H1 (cell line): ENCODE results near the gene ITLN1. TPM values are rescaled to one million over a fixed set of nuclear protein-coding genes. Genes with fewer than 3 reads are reported as not detected.

Experiments
- CTCF ChIA-PET: fragments of 300-600 bp; sonication (Branson Sonifier 250); formaldehyde crosslinking; loops from one replicate; lab custom pipeline; 2021; ENCODE audit not compliant: partially characterized antibody; lab: Charles Lee
- POLR2A ChIA-PET: fragments of 300-600 bp; sonication (Branson Sonifier 250); formaldehyde crosslinking; loops from one replicate; lab custom pipeline; 2021; ENCODE audit warnings: inconsistent platforms; ENCODE audit not compliant: partially characterized antibody; lab: Charles Lee
- DNase-seq, 2 experiments: peaks; one replicate each; pipeline versions ENCODE4 v3.0.0 to v3.0.0-alpha.2; 2010 to 2022; ENCODE audit warnings: low spot score in 2 of 2, low read depth in 1 of 2, mixed read lengths in 1 of 2
- FAIRE-seq: peaks from 2 replicates; lab custom pipeline; 2011; peaks lifted over from hg19 to GRCh38; lab: Jason Lieb, UNC
- H2AFZ ChIP-seq: 2 replicates; pipeline ENCODE4 v1.8.1; 2012; ENCODE audit warnings: low read length, inconsistent platforms
- H2AK5ac ChIP-seq: 2 replicates; pipeline ENCODE4 v1.6.1; 2013; ENCODE audit warnings: low read depth, low read length
- H2BK120ac ChIP-seq: replicated peaks from 2 replicates; pipeline ENCODE3; 2013; ENCODE audit warnings: low read depth, low read length, inconsistent platforms
- H2BK12ac ChIP-seq: 2 replicates; pipeline ENCODE4 v1.6.1; 2013; ENCODE audit warnings: low read depth, low read length
- H2BK15ac ChIP-seq: 2 replicates; pipeline ENCODE4 v1.6.1; 2013; ENCODE audit warnings: low read length
- H2BK20ac ChIP-seq: 2 replicates; pipeline ENCODE4 v1.6.1; 2013; ENCODE audit warnings: low read length
- H2BK5ac ChIP-seq: 2 replicates; pipeline ENCODE4 v1.6.1; 2013; ENCODE audit warnings: low read depth, low read length
- H3K14ac ChIP-seq: 2 replicates; pipeline ENCODE4 v1.6.1; 2013; ENCODE audit warnings: inconsistent platforms; ENCODE audit not compliant: insufficient read length
- H3K18ac ChIP-seq: 2 replicates; pipeline ENCODE4 v1.6.1; 2013; ENCODE audit warnings: low read length; ENCODE audit errors: extremely low read depth
- H3K23ac ChIP-seq: 2 replicates; pipeline ENCODE4 v1.6.1; 2013; ENCODE audit warnings: inconsistent platforms; ENCODE audit not compliant: insufficient read length
- H3K23me2 ChIP-seq: 2 replicates; pipeline ENCODE4 v1.6.1; 2013; ENCODE audit warnings: low read depth, low read length
- H3K27ac ChIP-seq: 2 replicates; pipeline ENCODE4 v1.6.1; 2011; ENCODE audit warnings: low read depth, low read length, inconsistent platforms
- H3K27me3 ChIP-seq, 4 experiments: replicated peaks in 1 of 4; 1 replicate in 1 of 4; 2 replicates in 3 of 4; pipeline versions ENCODE4 v1.6.1 to v1.8.1; 2011 to 2013; ENCODE audit warnings: low read length in 3 of 4, mild to moderate bottlenecking in 3 of 4, inconsistent platforms in 2 of 4, mixed read lengths in 2 of 4, moderate library complexity in 1 of 4; ENCODE audit not compliant: control insufficient read depth in 3 of 4, insufficient read depth in 3 of 4; ENCODE audit errors: extremely low read depth in 1 of 4
- H3K36me3 ChIP-seq, 4 experiments: 2 replicates each; pipeline versions ENCODE4 v1.6.1 to v1.8.1; 2011 to 2013; ENCODE audit warnings: mild to moderate bottlenecking in 4 of 4, low read length in 3 of 4, moderate library complexity in 2 of 4, control low read depth in 1 of 4, inconsistent platforms in 1 of 4; ENCODE audit not compliant: insufficient read depth in 4 of 4, control insufficient read depth in 2 of 4
- H3K4ac ChIP-seq: replicated peaks from 2 replicates; pipeline ENCODE3; 2013; ENCODE audit warnings: low read length, low read depth, mixed read lengths, inconsistent platforms; ENCODE audit not compliant: insufficient read length
- H3K4me1 ChIP-seq, 4 experiments: replicated peaks in 1 of 4; 1 replicate in 1 of 4; 2 replicates in 3 of 4; pipeline versions ENCODE4 v1.6.1 to v1.8.1; 2011 to 2013; ENCODE audit warnings: low read length in 3 of 4, inconsistent platforms in 2 of 4, mixed read lengths in 1 of 4; ENCODE audit not compliant: insufficient read depth in 4 of 4, control insufficient read depth in 3 of 4
- H3K4me2 ChIP-seq, 2 experiments: 2 replicates each; pipeline versions ENCODE4 v1.6.1 to v1.8.1; 2011 to 2013; ENCODE audit warnings: low read depth in 2 of 2, low read length in 2 of 2, control low read depth in 1 of 2, inconsistent platforms in 1 of 2, mild to moderate bottlenecking in 1 of 2; ENCODE audit not compliant: insufficient read depth in 1 of 2
- H3K4me3 ChIP-seq, 4 experiments: fragments of 200-600, 300-600 bp in 1 of 4; sonication (generic), shearing (Covaris generic), sonication (Bioruptor Twin) in 1 of 4; 2 replicates each; pipeline versions ENCODE4 v1.5.1 to v1.8.1; 2011 to 2016; ENCODE audit warnings: low read length in 4 of 4, low read depth in 3 of 4, control low read depth in 2 of 4, inconsistent platforms in 2 of 4, mild to moderate bottlenecking in 2 of 4, mixed read lengths in 1 of 4, moderate library complexity in 1 of 4; ENCODE audit not compliant: insufficient read depth in 2 of 4; ENCODE audit errors: extremely low read depth in 1 of 4
- H3K56ac ChIP-seq: replicated peaks from 2 replicates; pipeline ENCODE3; 2013; ENCODE audit warnings: low read depth, mild to moderate bottlenecking, mixed read lengths, low read length, inconsistent platforms; ENCODE audit not compliant: insufficient read length
- H3K79me1 ChIP-seq: 2 replicates; pipeline ENCODE4 v1.6.1; 2013; ENCODE audit warnings: low read depth, low read length, control low read depth
- H3K79me2 ChIP-seq, 2 experiments: 2 replicates each; pipeline versions ENCODE4 v1.6.1 to v1.8.1; 2012 to 2013; ENCODE audit warnings: low read length in 2 of 2, mild to moderate bottlenecking in 2 of 2, inconsistent platforms in 1 of 2; ENCODE audit not compliant: insufficient read depth in 2 of 2, control insufficient read depth in 1 of 2
- H3K9ac ChIP-seq, 4 experiments: replicated peaks in 1 of 4; 1 replicate in 1 of 4; 2 replicates in 3 of 4; pipeline versions ENCODE4 v1.6.1 to v1.8.1; 2011 to 2013; ENCODE audit warnings: low read depth in 3 of 4, low read length in 3 of 4, control low read depth in 2 of 4, mild to moderate bottlenecking in 2 of 4, moderate library complexity in 2 of 4, inconsistent platforms in 1 of 4; ENCODE audit errors: extremely low read depth in 1 of 4
- H3K9me3 ChIP-seq, 2 experiments: 2 replicates each; pipeline versions ENCODE4 v1.6.1 to v1.8.1; 2012 to 2013; ENCODE audit warnings: mild to moderate bottlenecking in 2 of 2, moderate library complexity in 2 of 2, control low read depth in 1 of 2, inconsistent platforms in 1 of 2, low read depth in 1 of 2, low read length in 1 of 2, mixed read lengths in 1 of 2; ENCODE audit not compliant: insufficient read depth in 2 of 2
- H4K20me1 ChIP-seq, 2 experiments: replicated peaks in 1 of 2; 2 replicates each; pipeline versions ENCODE3 to v1.8.1; 2011 to 2013; ENCODE audit warnings: inconsistent platforms in 2 of 2, low read length in 2 of 2, mild to moderate bottlenecking in 1 of 2; ENCODE audit not compliant: insufficient read depth in 2 of 2, control insufficient read depth in 1 of 2
- H4K5ac ChIP-seq: 2 replicates; pipeline ENCODE4 v1.6.1; 2013; ENCODE audit warnings: low read length, low read depth, mixed read lengths, inconsistent platforms; ENCODE audit not compliant: insufficient read length
- H4K8ac ChIP-seq: 2 replicates; pipeline ENCODE4 v1.8.0; 2013; ENCODE audit warnings: mild to moderate bottlenecking, moderate library complexity, low read length, inconsistent platforms; ENCODE audit not compliant: insufficient read depth; ENCODE audit errors: extremely low read depth
- H4K91ac ChIP-seq: replicated peaks from 2 replicates; pipeline ENCODE3; 2013; ENCODE audit warnings: low read length, mixed read lengths, inconsistent platforms; ENCODE audit not compliant: insufficient read length
- ATF3 ChIP-seq: IDR thresholded peaks from 2 replicates; pipeline ENCODE4 v1.6.1; 2011; ENCODE audit warnings: low read depth, mild to moderate bottlenecking, low read length; ENCODE audit not compliant: insufficient read depth
- SIRT6 ChIP-seq: IDR thresholded peaks from one replicate; pipeline ENCODE4 v1.7.1; 2012; ENCODE audit warnings: low read length, inconsistent platforms
- SIX5 ChIP-seq: IDR thresholded peaks from 2 replicates; pipeline ENCODE4 v1.6.1; 2011; ENCODE audit warnings: mild to moderate bottlenecking, low read depth, low read length
- SP2 ChIP-seq: IDR thresholded peaks from 2 replicates; pipeline ENCODE4 v1.6.1; 2012; ENCODE audit warnings: mild to moderate bottlenecking, low read length, inconsistent platforms
- TCF12 ChIP-seq: IDR thresholded peaks from 2 replicates; pipeline ENCODE4 v1.6.1; 2011; ENCODE audit warnings: low read depth, mild to moderate bottlenecking, low read length
- ZNF274 ChIP-seq: IDR thresholded peaks from 2 replicates; pipeline ENCODE4 v1.7.0; 2012; ENCODE audit warnings: low read length, borderline replicate concordance; ENCODE audit errors: extremely low read depth
- WGBS, 2 experiments: shearing (Covaris generic) in 1 of 2; methylation state at CpG; one replicate each; pipeline versions ENCODE4 v1.1.6 to v1.1.7; 2013 to 2015; ENCODE audit warnings: low lambda C conversion rate in 2 of 2, mixed read lengths in 2 of 2, inconsistent platforms in 1 of 2, low coverage in 1 of 2, missing lambda C conversion rate in 1 of 2; ENCODE audit not compliant: insufficient replicate concordance in 2 of 2, insufficient coverage in 1 of 2, insufficient read length in 1 of 2; ENCODE audit errors: extremely low coverage in 1 of 2, missing lambda C conversion rate in 1 of 2; 5-methylcytosine and 5-hydroxymethylcytosine counted together
- polyA plus RNA-seq, 7 experiments: library from polyadenylated mRNA; depleted of rRNA in 3 of 7; stranded (reverse) in 5 of 7; unstranded in 2 of 7; fragments of >200 nt in 5 of 7; fragments of 200-250 nt in 2 of 7; gene quantifications; 1 replicate in 5 of 7; 2 replicates in 1 of 7; 4 replicates in 1 of 7; pipeline versions ENCODE4 v1.2.1 to v1.2.3, GENCODE V29; 2011 to 2013; ENCODE audit warnings: missing spikeins in 2 of 7, mixed read lengths in 2 of 7
- total RNA-seq: library from RNA; stranded (reverse); fragmentation: NEBNext Ultra II Directional; extraction: Animal tissue kit (Norgen Biotek cat#: 25700); gene quantifications from 2 replicates; pipeline ENCODE4 v1.2.1, GENCODE V29; 2021

The ITLN1 gene
- total and polyA plus RNA-seq, 2 of the 8 experiments (the other 6 are each of a cell fraction or from before 2014, with no cell fraction given), result not detected

GRCh38 chr1:160855181-160855981 is 29.6 kb downstream of the ITLN1 start:
- no peak overlapping the region for H4K5ac ChIP-seq
- WGBS, 2 experiments, result 91% methylated on average over 9 of the region's 9 CpGs; no CpG with 5 or more reads in 1 of the 2 experiments
- H3K4me3 ChIP-seq, result no peak overlapping the region
- H3K9me3 ChIP-seq, result no peaks in the 10 kb centered on the region
- H3K9ac ChIP-seq, result no peak overlapping the region
- TF ChIP-seq SP2, result no peak
- no peak for TF ChIP-seq SIX5
- no peak for TF ChIP-seq ATF3
- no peak for TF ChIP-seq TCF12
- TF ChIP-seq ZNF274, result no peak
- TF ChIP-seq SIRT6, result no peak
- H3K79me1 ChIP-seq, result no peaks in the 10 kb centered on the region; the same call in 1 of the 2 replicates
- no peak overlapping the region for H3K4ac ChIP-seq
- H3K23ac ChIP-seq, result no peak overlapping the region
- no peaks in the 10 kb centered on the region for H3K23me2 ChIP-seq
- H3K4me2 ChIP-seq, result no peak overlapping the region
- ChIA-PET POLR2A (no interaction called here), CTCF (interaction anchor here (0.6 to 2.1 kb wide), 8 partner anchors 9 to 242 kb away, joined by 3 to 8 read pairs (median 4); no protein-coding TSS in a partner anchor)
- peak overlapping the region; percentile 48; the same call in 1 of the 2 replicates for H4K8ac ChIP-seq
- H3K27ac ChIP-seq, result no peak overlapping the region
- no peak overlapping the region for H2BK120ac ChIP-seq
- no peak overlapping the region for H4K91ac ChIP-seq
- no peak overlapping the region for H2BK20ac ChIP-seq
- H2AK5ac ChIP-seq, result no peak overlapping the region
- H2BK15ac ChIP-seq, result no peak overlapping the region
- no peak overlapping the region for H2BK12ac ChIP-seq
- H3K18ac ChIP-seq, result no peak overlapping the region
- H3K79me2 ChIP-seq, result no peaks in the 10 kb centered on the region
- no peaks in the 10 kb centered on the region for H3K27me3 ChIP-seq
- H3K56ac ChIP-seq, result no peak overlapping the region
- H3K14ac ChIP-seq, result no peak overlapping the region
- H3K36me3 ChIP-seq, result no peaks in the 10 kb centered on the region
- no peak for FAIRE-seq
- H2AFZ ChIP-seq, result no peak overlapping the region; the same call in 1 of the 2 replicates
- H2BK5ac ChIP-seq, result no peak overlapping the region
- no peak for DNase-seq
- no peaks in the 10 kb centered on the region for H4K20me1 ChIP-seq
- no peaks in the 10 kb centered on the region for H3K4me1 ChIP-seq
